HAP-1 (cell line): ENCODE measurements around the gene KBTBD12.

Experiments
- DNase-seq, 2 experiments: peaks; one replicate each; pipeline ENCODE4 v3.0.0-alpha.2; 2016 to 2020; ENCODE audit warnings: low spot score in 2 of 2
- H3K27me3 ChIP-seq: fragments of 250-450 bp; sonication (Bioruptor Pico); 2 replicates; pipeline ENCODE4 v1.5.1; 2020; ENCODE audit warnings: low read depth, mild to moderate bottlenecking, moderate library complexity
- H3K36me3 ChIP-seq: fragments of 250-450 bp; sonication (Bioruptor Pico); replicated peaks from 2 replicates; pipeline ENCODE4 v1.5.1; 2020; ENCODE audit warnings: mild to moderate bottlenecking
- H3K4me1 ChIP-seq: fragments of 250-450 bp; sonication (Bioruptor Pico); 2 replicates; pipeline ENCODE4 v1.5.1; 2020; ENCODE audit warnings: mild to moderate bottlenecking
- H3K4me3 ChIP-seq: fragments of 250-450 bp; sonication (Bioruptor Pico); 2 replicates; pipeline ENCODE4 v1.5.1; 2020; ENCODE audit warnings: mild to moderate bottlenecking, moderate library complexity
- H3K9me3 ChIP-seq: fragments of 250-450 bp; sonication (Bioruptor Pico); 2 replicates; pipeline ENCODE4 v1.5.1; 2020; ENCODE audit warnings: mild to moderate bottlenecking, moderate library complexity
- in situ Hi-C: fragments of 300-500 bp; cut with MboI; formaldehyde crosslinking; loops from 3 replicates; pipeline ENCODE4 v1.14.3; 2020; ENCODE audit warnings: low sequenced_read_pairs, inconsistent platforms, mixed read lengths

KBTBD12 gene

DNA sequence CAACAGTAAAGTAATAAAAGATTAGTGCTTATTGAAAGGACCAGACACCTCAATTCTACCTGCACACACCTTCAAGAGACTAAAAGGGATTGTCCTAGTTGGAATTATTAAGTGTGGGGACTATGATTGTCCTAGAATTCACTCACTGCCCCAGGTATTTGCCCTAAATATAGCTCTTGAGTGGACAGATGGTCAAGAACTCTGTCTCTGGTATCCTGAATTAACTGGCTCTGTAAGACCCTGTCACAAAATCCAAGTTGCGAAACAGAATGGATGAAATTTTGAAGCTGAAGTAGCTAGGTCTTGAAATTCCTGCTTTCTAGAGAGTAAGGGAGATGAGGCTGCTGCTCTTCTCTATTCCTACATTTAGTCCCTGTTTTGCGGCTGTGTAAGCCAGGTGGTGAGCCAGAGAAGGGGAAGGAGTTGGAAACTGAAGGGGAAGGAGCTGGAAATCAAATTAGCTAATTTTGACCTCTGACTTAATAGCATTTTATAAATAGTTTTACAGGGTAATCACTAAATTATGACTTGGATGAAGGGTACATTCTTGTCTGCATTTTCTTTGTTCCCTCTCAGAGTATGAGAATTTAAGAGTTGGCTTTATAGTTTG lies 34.5 kb downstream of the KBTBD12 start:
- Histone ChIP-seq H3K4me3 (no peak overlapping the region), H3K9me3 (no peaks in the 10 kb centered on the region), H3K27me3 (peaks cover 14% of the 10 kb centered on the region), H3K4me1 (no peaks in the 10 kb centered on the region; the same call in 1 of the 2 replicates), H3K36me3 (no peaks in the 10 kb centered on the region)
- in situ Hi-C loops, result loop anchor here (25.0 kb wide), 1 partner anchor 262 kb away; no protein-coding TSS in a partner anchor
- no peak for DNase-seq

GRCh38 chr3:127951276-127951675 lies 36.2 kb downstream of the KBTBD12 start:
- no peaks in the 10 kb centered on the region; the same call in 1 of the 2 replicates for H3K4me1 ChIP-seq
- in situ Hi-C loops, result loop anchor here (25.0 kb wide), 1 partner anchor 264 kb away; no protein-coding TSS in a partner anchor
- DNase-seq, result no peak
- no peak overlapping the region for H3K4me3 ChIP-seq
- H3K36me3 ChIP-seq, result no peaks in the 10 kb centered on the region
- H3K27me3 ChIP-seq, result peaks cover 8% of the 10 kb centered on the region
- no peaks in the 10 kb centered on the region for H3K9me3 ChIP-seq

DNA sequence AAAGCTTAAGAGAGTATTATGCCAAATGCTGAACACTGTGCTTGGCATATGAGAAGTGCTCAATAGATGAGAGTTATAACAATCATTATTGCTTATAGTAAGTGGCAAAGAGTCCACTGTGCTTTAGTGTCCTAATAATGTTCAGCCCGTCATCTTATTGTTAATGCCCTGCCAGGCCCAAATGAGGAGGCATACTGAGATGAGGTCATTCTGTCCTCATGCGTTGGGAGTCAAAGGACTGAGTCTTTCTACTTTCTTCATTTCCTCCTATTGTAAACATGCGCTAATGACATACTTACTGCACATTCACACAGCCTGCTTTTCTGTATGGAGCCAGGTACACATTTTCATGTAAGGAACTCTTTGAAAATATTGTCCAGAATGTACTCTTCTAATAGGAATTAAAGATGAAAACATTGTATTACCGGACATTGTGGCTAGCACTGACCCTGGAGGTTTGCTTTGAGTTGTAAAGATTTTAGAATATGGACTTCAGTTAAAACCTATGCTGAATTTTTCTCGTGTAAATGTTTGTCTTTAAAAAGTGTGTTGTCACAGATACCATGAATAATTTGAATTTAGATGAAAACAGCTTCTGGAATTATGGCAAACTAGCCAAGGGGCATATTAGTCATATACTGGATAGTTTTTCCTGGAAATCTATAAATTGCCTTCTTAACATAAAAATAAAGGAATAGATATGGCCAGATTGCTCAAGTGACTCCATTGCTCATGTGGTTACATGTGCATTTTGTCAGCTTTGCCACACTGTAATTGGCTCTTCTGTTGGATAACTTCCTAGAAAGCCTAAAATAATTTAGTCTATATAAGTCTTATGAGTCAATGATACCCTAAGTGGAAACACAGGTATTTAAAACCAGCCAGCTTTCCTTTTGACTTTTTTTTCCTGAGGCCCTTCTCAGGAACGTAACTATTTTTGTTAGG lies 38.3 kb downstream of the KBTBD12 start:
- in situ Hi-C loops, result loop anchor here (25.0 kb wide), 1 partner anchor 266 kb away; no protein-coding TSS in a partner anchor
- H3K4me3 ChIP-seq, result no peak overlapping the region
- H3K4me1 ChIP-seq, result no peaks in the 10 kb centered on the region; the same call in 1 of the 2 replicates
- H3K27me3 ChIP-seq, result no peaks in the 10 kb centered on the region
- no peaks in the 10 kb centered on the region for H3K9me3 ChIP-seq
- no peaks in the 10 kb centered on the region for H3K36me3 ChIP-seq
- no peak for DNase-seq

DNA sequence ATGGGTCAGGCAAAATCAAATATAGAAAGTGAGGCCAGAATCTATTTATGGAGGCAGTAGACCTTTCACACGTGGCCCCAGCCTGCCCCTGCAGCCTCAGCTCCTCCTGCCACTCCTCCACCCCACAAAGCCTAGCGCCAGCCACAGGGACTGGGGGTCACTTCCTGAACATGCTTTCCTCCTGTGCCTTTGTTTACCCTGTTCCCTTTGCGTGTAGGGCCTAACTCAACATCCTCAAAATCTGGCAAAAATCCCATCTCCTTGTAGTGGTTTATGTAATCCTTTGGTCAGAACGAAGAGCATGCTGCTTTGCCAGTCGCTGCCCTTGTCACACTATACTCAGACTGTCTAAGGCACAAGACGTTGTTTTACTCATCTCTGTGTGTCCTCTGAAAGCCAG lies 39.6 kb downstream of the KBTBD12 start:
- H3K4me3 ChIP-seq, result no peak overlapping the region
- in situ Hi-C loops, result loop anchor here (25.0 kb wide), 1 partner anchor 267 kb away; no protein-coding TSS in a partner anchor
- DNase-seq, result no peak
- H3K36me3 ChIP-seq, result no peaks in the 10 kb centered on the region
- no peaks in the 10 kb centered on the region for H3K27me3 ChIP-seq
- no peaks in the 10 kb centered on the region; the same call in 1 of the 2 replicates for H3K4me1 ChIP-seq
- no peaks in the 10 kb centered on the region for H3K9me3 ChIP-seq

- H3K4me1 ChIP-seq, result no peaks in the 10 kb centered on the region; the same call in 1 of the 2 replicates
- H3K36me3 ChIP-seq, result no peaks in the 10 kb centered on the region
- no peak for DNase-seq
- H3K4me3 ChIP-seq, result no peak overlapping the region
- H3K27me3 ChIP-seq, result no peaks in the 10 kb centered on the region
- in situ Hi-C loops, result loop anchor here (25.0 kb wide), 1 partner anchor 268 kb away; no protein-coding TSS in a partner anchor
- no peaks in the 10 kb centered on the region for H3K9me3 ChIP-seq
Observed at GRCh38 chr3:127955728-127956127, 40.7 kb downstream of the KBTBD12 start.

- H3K27me3 ChIP-seq, result no peaks in the 10 kb centered on the region
- no peaks in the 10 kb centered on the region; the same call in 1 of the 2 replicates for H3K4me1 ChIP-seq
- in situ Hi-C loops, result loop anchor here (25.0 kb wide), 1 partner anchor 272 kb away; no protein-coding TSS in a partner anchor
- no peak for DNase-seq
- H3K4me3 ChIP-seq, result no peak overlapping the region
- H3K36me3 ChIP-seq, result no peaks in the 10 kb centered on the region
- no peaks in the 10 kb centered on the region for H3K9me3 ChIP-seq
Observed at GRCh38 chr3:127959041-127959440, 44.0 kb downstream of the KBTBD12 start.

DNA sequence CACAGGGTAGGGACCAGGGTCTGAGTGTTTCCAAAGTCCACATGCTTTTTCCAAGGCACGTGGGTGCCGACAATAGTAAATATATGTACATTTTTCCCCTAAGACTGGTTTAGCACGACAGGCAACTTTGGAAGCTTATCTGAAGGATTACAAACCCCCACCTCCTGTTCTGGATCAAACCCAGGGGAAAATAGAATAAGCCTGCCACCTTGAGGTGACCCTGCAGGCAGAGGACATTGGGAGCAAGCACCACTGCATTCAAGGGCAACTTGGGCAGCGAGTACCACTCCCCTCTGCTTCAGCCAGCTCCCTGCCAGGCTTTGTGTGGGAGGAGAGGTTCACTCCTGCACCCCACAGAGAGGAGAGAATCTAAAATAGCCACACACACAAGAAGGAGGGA lies 44.8 kb downstream of the KBTBD12 start:
- Histone ChIP-seq H3K4me3 (no peak overlapping the region), H3K4me1 (no peaks in the 10 kb centered on the region), H3K9me3 (no peaks in the 10 kb centered on the region), H3K27me3 (no peaks in the 10 kb centered on the region), H3K36me3 (no peaks in the 10 kb centered on the region)
- DNase-seq, result peak; percentile 26 to 55
- in situ Hi-C loops, result loop anchor here (25.0 kb wide), 1 partner anchor 273 kb away; no protein-coding TSS in a partner anchor

DNA sequence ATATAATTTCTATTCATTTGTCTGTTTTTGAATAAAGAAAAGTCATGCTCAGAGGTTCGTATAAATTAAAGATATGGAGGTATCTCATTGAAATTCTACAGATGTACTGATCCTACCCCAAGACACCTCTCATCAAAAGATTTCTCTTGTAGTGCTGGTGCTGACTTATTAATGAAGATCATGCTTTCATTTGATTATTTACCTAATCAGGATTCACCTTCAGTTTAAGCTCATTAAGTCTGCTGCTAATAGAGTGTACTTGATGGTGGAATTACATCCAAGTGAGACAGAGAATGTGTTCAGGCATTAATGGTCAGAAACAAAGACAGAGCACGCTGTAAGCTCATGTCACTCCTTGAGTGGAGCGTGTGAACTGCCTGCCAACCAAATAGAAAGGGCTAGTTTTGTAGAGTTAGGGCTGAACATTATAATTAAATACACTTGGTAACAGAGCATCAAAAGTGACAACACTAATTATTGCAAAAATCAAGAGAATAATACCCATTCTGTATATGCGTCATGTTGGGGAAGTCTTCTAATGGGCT lies 45.5 kb downstream of the KBTBD12 start:
- Histone ChIP-seq H3K4me3 (no peak overlapping the region), H3K36me3 (no peaks in the 10 kb centered on the region), H3K27me3 (no peaks in the 10 kb centered on the region), H3K4me1 (no peaks in the 10 kb centered on the region), H3K9me3 (no peaks in the 10 kb centered on the region)
- DNase-seq, result no peak
- in situ Hi-C loops, result loop anchor here (25.0 kb wide), 1 partner anchor 273 kb away; no protein-coding TSS in a partner anchor

DNA sequence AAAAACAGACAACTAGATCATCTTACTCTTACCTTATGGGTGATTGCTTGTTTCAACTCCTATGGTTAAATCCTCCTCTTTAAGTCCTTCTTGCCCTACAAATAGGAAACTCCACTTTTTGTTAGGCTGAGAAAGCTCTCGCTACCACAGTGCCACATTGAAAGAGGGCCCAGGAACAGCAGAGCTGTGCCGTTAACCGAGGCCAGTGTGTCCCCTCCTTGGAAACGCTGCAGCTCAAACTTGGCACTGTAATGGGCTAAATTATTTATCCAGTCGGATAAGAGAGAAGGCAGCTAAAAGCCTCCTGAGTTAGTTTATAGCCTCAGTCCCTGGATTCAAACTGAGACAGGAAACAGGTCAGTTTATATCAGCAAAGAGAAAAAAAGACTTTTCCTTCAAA lies 46.1 kb downstream of the KBTBD12 start:
- in situ Hi-C loops, result loop anchor here (25.0 kb wide), 1 partner anchor 274 kb away; no protein-coding TSS in a partner anchor
- H3K9me3 ChIP-seq, result no peaks in the 10 kb centered on the region
- no peaks in the 10 kb centered on the region for H3K36me3 ChIP-seq
- no peaks in the 10 kb centered on the region for H3K4me1 ChIP-seq
- H3K4me3 ChIP-seq, result no peak overlapping the region
- no peaks in the 10 kb centered on the region for H3K27me3 ChIP-seq
- no peak for DNase-seq

DNA sequence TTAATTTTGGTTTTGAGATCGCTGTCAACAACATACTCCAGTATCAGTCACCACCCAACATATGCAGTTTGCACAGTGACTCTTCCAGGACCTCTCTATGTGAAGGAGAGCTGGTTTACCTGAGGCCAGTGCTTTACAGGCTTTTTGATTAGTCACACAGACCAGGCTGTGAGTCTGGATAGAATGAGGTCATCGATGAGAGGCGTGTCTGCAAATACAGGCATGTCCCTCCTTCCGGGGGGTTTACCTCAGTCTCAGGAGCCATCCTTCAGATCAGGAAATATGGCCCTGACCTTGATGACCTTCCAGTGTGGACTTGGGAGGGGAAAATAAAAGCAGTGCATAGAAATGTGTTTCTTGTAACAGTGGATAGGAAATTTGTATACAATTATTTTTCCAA lies 46.9 kb downstream of the KBTBD12 start:
- no peaks in the 10 kb centered on the region for H3K36me3 ChIP-seq
- H3K4me1 ChIP-seq, result no peaks in the 10 kb centered on the region
- no peak for DNase-seq
- H3K4me3 ChIP-seq, result no peak overlapping the region
- no peaks in the 10 kb centered on the region for H3K9me3 ChIP-seq
- H3K27me3 ChIP-seq, result peaks cover 4% of the 10 kb centered on the region; the same call in 1 of the 2 replicates
- in situ Hi-C loops, result loop anchor here (25.0 kb wide), 1 partner anchor 275 kb away; no protein-coding TSS in a partner anchor

DNA sequence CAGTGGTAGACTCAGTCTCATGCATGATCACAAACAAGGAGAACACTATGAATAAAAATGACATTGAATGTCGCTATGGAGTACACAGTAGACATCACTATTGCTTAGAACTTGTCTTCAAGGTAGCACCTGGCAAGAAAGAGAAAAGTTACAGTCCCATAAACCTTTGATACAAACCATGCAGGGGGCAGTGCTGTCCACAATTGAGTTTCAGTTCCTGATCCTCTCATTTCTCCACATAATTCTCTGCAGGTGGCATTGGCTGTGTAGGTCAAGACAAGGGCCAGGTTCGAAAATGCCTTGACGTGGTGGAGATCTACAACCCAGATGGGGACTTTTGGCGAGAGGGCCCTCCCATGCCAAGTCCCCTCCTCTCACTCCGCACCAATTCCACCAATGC lies 47.9 kb downstream of the KBTBD12 start:
- DNase-seq, result no peak
- no peaks in the 10 kb centered on the region for H3K36me3 ChIP-seq
- in situ Hi-C loops, result loop anchor here (25.0 kb wide), 1 partner anchor 276 kb away; no protein-coding TSS in a partner anchor
- H3K9me3 ChIP-seq, result no peaks in the 10 kb centered on the region
- H3K4me1 ChIP-seq, result no peaks in the 10 kb centered on the region
- H3K4me3 ChIP-seq, result no peak overlapping the region
- peaks cover 7% of the 10 kb centered on the region for H3K27me3 ChIP-seq

- H3K4me1 ChIP-seq, result no peaks in the 10 kb centered on the region
- in situ Hi-C loops, result loop anchor here (25.0 kb wide), 1 partner anchor 277 kb away; no protein-coding TSS in a partner anchor
- H3K4me3 ChIP-seq, result no peak overlapping the region
- DNase-seq, result no peak
- no peaks in the 10 kb centered on the region for H3K36me3 ChIP-seq
- H3K9me3 ChIP-seq, result no peaks in the 10 kb centered on the region
- H3K27me3 ChIP-seq, result peaks cover 13% of the 10 kb centered on the region
Observed at GRCh38 chr3:127964053-127964452, 49.0 kb downstream of the KBTBD12 start.

GRCh38 chr3:127964816-127965215 lies 49.8 kb downstream of the KBTBD12 start:
- Histone ChIP-seq H3K4me3 (no peak overlapping the region), H3K27me3 (peaks cover 15% of the 10 kb centered on the region), H3K36me3 (no peaks in the 10 kb centered on the region), H3K9me3 (no peaks in the 10 kb centered on the region), H3K4me1 (no peaks in the 10 kb centered on the region)
- in situ Hi-C loops, result loop anchor here (25.0 kb wide), 1 partner anchor 278 kb away; no protein-coding TSS in a partner anchor
- no peak for DNase-seq
